NCI-H1930 (cell line): ENCODE results near the gene FOXL2NB.
A peak's percentile ranks its signal among the peaks of the same experiment; 100 is the strongest.
"Not testable (repeated sequence)": the region's sequence is repeated elsewhere in the genome, so short reads cannot be mapped to it uniquely, and the experiment has no call there.

Source experiments
- DNase-seq, 2 experiments: peaks; one replicate each; lab custom pipeline; 2025; lab: John Stamatoyannopoulos, UW

Gene FOXL2NB

GRCh38 chr3:138946663-138947494 lies at the start of gene FOXL2NB, which contains the start of gene FOXL2:
FOXL2NB (plus strand) TSS chr3:138947217; CDS start chr3:138947365, 148 bp downstream.
FOXL2 (minus strand) TSS chr3:138947137; CDS start chr3:138946722, 415 bp downstream.
- DNase-seq, result peak in 1 of 2 experiments; percentile 8

- no peak for DNase-seq
Observed at GRCh38 chr3:138898301-138898700, 48.7 kb upstream of the FOXL2NB start.

- DNase-seq, result no peak
Observed at GRCh38 chr3:138898708-138899107, 48.3 kb upstream of the FOXL2NB start.

- DNase-seq, result no peak
Observed at GRCh38 chr3:138899351-138899991, 47.5 kb upstream of the FOXL2NB start.

DNA sequence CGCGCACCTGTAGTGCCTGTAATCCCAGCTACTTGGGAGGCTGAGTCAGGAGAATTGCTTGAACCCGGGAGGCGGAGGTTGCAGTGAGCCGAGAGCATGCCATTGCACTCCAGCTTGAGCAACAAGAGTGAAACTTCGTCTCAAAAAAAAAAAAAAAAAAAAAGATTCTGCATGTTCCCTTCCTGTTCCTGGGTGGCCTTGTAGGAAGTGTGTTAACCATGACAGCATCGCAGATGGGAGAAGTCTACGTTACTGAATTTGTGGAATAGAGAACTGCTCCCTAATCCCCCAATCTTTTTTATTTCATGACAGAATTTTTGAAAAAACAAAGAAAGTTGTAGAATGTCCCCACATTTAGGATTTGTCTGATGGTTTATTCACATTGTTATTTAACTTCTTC lies 45.5 kb upstream of the FOXL2NB start:
- no peak for DNase-seq

DNA sequence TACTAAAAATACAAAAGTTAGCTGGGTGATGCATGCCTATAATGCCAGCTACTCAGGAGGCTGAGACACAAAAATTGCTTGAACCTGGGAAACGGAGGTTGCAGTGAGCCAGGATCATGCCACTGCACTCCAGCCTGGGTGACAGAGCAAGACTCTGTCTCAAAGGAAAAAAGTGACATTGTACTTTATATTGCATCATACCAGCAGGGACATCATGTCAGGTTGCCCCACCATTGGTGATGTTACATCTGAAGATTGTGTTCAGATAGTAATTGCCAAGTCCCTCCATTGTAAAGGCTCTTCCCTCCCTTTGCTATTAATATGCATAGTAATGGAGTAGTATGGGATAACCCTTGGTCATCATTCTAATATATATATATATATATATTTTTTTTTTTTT lies 44.8 kb upstream of the FOXL2NB start:
- no peak for DNase-seq

GRCh38 chr3:138907539-138907938 lies 39.5 kb upstream of the FOXL2NB start:
- no peak for DNase-seq

GRCh38 chr3:138908846-138909245 lies 38.2 kb upstream of the FOXL2NB start:
- DNase-seq, result no peak

DNA sequence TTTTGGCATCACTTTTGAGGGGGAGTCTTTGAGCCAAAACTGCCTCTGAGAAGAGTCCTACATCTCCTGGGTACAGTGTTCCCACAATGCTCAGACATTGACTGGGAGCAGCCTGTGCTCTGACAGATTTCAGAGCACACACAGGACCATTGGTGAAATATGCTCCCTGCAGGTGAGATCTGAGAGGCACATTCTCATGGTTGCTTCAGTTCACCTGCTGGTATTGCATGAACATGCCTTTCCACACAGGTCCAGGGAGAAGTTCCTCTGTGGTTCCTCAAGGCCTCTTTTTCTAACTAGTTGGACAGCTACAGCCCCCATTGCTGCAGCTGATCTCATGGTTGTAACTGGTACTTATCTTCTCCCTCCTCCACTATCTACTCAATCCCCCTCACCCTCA lies 37.1 kb upstream of the FOXL2NB start:
- no peak for DNase-seq

- no peak for DNase-seq
Observed at GRCh38 chr3:138911621-138912020, 35.4 kb upstream of the FOXL2NB start.

DNA sequence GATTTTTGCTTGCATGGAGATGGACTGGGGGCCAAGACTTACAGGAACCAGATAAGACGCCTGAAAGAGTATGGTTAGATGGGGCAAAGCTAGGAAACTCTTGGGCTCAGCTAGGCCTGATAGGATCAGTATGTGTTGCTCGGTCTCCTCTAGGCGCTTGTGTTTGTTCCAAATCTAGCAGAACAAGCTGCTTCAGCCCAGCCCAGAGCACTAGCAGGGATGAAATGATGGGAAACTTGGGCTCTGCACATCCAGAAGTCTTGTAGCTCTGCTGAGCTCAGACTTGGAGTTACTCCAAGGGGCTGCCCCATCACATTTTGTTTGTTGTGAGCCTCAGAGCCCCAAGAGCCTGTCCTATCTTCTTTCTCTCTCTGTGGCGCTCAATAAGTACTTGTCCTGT lies 34.8 kb upstream of the FOXL2NB start:
- DNase-seq, result no peak

DNA sequence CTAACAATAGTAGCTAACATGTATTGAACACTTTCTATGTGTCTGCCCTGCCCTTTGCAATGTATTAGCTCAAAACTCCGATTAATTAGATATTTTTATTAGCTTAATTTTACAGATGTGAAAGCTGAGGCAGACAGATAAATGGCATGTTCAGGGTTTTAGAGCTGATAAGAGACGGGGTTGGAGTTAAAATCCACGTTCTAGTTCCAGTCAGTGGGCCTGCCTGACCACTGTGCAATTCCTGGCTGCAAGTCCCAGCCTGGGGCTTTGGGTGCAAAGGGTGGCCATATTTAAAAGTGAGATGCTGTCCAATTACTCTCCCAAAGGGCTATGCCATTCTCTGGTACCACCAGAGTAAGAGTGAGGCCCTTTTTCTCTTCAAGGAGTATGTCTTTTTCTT lies 33.3 kb upstream of the FOXL2NB start:
- DNase-seq, result no peak

DNA sequence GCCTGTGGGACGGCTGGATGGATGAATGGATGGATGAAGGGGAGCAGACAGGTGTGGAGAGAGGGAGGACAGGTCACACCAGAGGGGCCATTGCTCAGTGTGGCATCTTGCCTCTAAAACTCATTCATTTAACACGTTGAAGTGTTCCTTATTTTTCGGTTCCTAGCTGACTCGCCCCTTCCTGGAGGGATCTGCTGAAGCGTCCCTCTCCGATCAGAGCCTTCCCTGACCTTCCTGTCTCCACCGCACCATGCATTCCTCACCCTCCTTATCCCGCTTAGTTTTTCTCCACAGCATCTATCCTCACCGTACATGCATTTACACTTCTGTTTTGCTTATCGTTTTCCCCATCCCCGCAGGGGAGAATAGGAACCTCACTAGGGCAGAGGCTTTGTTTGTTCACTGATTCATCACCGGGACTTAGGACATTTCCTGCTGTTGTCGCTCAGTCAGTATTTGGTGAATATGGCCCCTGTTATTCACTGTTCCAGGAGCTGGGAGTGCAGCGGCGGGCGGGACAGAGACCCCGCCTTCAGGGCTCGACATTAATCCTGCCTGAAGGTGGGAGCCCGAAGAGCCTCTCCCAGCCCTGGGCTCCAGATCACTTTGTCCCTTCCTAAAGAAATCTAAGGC lies 32.0 kb upstream of the FOXL2NB start:
- no peak for DNase-seq

GRCh38 chr3:138915503-138916498 lies 31.2 kb upstream of the FOXL2NB start:
- peak; percentile 76 to 82 for DNase-seq

- DNase-seq, result no peak
Observed at GRCh38 chr3:138916824-138917223, 30.2 kb upstream of the FOXL2NB start.

GRCh38 chr3:138919325-138919724 lies 27.7 kb upstream of the FOXL2NB start:
- DNase-seq, result peak in 1 of 2 experiments; percentile 10

DNA sequence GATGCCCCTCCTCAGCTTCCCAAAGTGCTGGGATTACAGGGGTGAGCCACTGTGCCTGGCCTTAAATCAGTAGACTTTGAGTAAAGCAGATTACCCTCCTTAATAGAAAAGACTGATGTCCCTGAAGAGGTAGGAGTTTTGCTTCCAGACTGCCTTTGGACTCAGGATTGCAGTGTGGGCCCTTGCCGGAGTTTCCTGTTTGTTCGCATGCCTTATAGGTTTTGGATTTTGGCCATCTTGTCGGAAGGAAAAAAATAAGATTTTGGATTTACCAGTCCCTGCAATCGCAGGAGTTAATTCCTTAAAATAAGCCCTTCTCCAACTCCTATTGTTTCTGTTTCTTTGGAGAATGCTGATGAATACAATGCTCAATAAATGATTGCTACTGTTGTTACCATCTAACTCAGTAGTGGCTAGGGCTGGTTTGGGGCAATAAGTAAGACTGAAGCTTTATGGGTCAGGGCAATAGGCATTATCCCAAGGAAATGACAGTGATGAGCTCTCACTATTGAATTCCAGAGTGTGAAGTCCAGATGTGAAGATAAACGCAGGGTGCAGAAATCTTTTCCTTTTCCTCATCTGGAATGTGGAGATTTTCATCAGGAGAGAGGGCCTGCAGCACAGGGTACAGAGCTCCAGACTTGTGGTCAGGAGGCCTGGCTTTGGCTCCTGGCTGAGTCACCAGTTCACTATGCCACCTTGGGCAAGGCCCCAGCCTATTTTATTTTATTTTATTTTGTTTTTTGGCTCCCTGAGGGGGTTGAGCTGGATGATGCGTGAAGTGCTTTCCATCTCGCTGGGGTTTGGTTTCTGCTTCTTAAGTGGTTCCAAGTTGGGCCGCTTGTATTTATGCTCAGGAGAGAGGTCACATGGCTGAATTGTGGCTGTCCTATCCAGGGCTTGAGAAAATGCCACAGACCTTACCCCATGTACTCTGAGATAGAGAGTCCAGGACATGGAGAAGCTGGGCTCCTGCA lies 25.4 kb upstream of the FOXL2NB start:
- DNase-seq, result no peak

DNA sequence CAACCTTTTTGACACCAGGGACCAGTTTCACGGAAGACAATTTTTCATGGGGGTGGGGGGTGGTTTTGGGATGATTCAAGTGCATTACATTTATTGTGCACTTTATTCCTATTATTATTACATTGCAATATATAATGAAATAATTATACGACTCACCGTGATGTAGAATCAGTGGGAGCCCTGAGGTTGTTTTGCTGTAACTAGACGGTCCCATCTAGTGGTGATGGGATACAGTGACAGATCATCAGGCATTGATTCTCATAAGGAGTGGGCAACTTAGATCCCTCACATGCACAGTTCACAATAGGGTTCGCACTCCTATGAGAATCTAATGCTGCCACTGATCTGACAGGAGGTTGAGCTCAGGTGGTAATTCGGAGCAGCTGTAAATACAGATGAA lies 24.6 kb upstream of the FOXL2NB start:
- DNase-seq, result not testable (repeated sequence)

GRCh38 chr3:138923531-138923994 lies 23.5 kb upstream of the FOXL2NB start:
- DNase-seq, result peak; percentile 54 to 78

GRCh38 chr3:138928727-138929372 lies 18.2 kb upstream of the FOXL2NB start:
- DNase-seq, result no peak
